Upper lobe of left lung (tissue), 4 donors: ENCODE measurements around the gene CHPT1.

Experiments used
- POLR2A ChIP-seq, 4 donors: fragments of 450-650 bp; IDR thresholded peaks; one replicate each; pipeline ENCODE4 v1.5.1; 2016 to 2017; ENCODE audit warnings: antibody characterized with exemption in 4 of 4, mild to moderate bottlenecking in 2 of 4
- POLR2AphosphoS5 ChIP-seq, 2 donors: sonication (generic); formaldehyde crosslinking; IDR thresholded peaks; one replicate each; pipeline ENCODE4 v1.5.1; 2017; ENCODE audit warnings: antibody characterized with exemption in 2 of 2
- TF ChIP-seq, protein P1 (sequence below), 6 experiments: fragments of 450-650 bp in 4 of 6; fragments of 200-600 bp in 2 of 6; sonication (generic) in 2 of 6; IDR thresholded peaks; one replicate each; pipeline ENCODE4 v1.5.1; 2016 to 2019; ENCODE audit warnings: antibody characterized with exemption in 6 of 6

- TF ChIP-seq POLR2AphosphoS5 (IDR thresholded peaks at IDR 0.05) = no peak
- TF ChIP-seq, protein P1, sequence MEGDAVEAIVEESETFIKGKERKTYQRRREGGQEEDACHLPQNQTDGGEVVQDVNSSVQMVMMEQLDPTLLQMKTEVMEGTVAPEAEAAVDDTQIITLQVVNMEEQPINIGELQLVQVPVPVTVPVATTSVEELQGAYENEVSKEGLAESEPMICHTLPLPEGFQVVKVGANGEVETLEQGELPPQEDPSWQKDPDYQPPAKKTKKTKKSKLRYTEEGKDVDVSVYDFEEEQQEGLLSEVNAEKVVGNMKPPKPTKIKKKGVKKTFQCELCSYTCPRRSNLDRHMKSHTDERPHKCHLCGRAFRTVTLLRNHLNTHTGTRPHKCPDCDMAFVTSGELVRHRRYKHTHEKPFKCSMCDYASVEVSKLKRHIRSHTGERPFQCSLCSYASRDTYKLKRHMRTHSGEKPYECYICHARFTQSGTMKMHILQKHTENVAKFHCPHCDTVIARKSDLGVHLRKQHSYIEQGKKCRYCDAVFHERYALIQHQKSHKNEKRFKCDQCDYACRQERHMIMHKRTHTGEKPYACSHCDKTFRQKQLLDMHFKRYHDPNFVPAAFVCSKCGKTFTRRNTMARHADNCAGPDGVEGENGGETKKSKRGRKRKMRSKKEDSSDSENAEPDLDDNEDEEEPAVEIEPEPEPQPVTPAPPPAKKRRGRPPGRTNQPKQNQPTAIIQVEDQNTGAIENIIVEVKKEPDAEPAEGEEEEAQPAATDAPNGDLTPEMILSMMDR (IDR thresholded peaks at IDR 0.05) = no peak
- TF ChIP-seq POLR2A (IDR thresholded peaks at IDR 0.05) = no peak
Observed at GRCh38 chr12:101763246-101763931, 65.9 kb downstream of the CHPT1 start.
